ENCODE measurements around the gene POLR1G. TPM values are rescaled to one million over a fixed set of nuclear protein-coding genes. Genes with fewer than 3 reads are reported as not detected.
"Not testable (repeated sequence)": the region's sequence is repeated elsewhere in the genome, so short reads cannot be mapped to it uniquely, and the experiment has no call there.

Gene POLR1G
- total RNA-seq, 4 donors from 2014 or later, result 0.26 to 11.3 (median 3.5) TPM

DNA sequence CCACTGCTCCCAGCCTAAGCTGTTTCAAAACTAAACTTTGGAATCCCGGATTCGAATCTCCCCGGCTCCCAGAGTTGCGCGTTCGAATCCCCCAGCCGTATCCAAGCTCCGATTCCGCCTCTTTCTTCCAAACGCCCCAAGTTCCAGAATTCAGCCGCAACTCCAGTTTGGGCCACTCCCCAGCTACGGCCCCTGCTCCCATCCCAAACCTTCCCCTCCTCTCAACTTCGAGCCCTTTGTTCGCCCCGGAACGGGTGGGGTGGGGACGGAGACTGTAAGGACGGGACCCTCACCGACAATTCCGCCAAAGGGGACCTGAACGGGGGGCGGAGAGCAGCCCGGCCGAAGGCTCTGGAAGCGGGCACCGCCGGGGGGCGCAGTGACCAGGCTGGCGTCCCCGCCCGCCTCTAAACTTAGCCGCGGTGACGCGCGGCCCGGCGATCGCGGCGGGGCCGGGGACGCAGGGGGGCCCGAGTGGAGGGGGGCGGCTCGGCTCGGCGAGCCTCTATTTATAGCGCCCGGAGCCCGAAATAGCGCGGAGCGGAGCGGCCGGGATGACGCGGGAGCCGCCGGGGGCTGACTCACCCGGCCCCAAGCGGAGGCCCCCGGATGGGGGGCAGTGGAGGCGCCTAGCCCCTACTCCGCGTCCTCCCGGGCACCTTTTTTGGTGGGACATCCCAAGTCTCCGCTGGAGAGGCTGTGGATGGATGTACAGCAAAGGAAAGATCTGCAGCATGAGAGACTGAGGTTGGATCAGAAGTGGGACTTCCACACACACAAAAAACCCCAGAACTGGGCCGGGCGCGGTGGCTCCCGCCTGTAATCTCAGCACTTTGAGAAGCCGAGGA is 22.2 kb downstream of the POLR1G start:
- Histone ChIP-seq H3K36me3 (no peaks in the 10 kb centered on the region), H3K27ac (peak overlapping the region; percentile 80 to 95), H3K27me3 (no peaks in the 10 kb centered on the region), H3K4me1 (no peaks in the 10 kb centered on the region), H3K4me3 (peak overlapping the region; percentile 33 to 47), H3K9me3 (no peaks in the 10 kb centered on the region)
- TF ChIP-seq, protein P1, sequence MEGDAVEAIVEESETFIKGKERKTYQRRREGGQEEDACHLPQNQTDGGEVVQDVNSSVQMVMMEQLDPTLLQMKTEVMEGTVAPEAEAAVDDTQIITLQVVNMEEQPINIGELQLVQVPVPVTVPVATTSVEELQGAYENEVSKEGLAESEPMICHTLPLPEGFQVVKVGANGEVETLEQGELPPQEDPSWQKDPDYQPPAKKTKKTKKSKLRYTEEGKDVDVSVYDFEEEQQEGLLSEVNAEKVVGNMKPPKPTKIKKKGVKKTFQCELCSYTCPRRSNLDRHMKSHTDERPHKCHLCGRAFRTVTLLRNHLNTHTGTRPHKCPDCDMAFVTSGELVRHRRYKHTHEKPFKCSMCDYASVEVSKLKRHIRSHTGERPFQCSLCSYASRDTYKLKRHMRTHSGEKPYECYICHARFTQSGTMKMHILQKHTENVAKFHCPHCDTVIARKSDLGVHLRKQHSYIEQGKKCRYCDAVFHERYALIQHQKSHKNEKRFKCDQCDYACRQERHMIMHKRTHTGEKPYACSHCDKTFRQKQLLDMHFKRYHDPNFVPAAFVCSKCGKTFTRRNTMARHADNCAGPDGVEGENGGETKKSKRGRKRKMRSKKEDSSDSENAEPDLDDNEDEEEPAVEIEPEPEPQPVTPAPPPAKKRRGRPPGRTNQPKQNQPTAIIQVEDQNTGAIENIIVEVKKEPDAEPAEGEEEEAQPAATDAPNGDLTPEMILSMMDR (IDR thresholded peaks at IDR 0.05), result peak in 3 of 4 experiments; percentile 38 to 44 (median 44)
- TF ChIP-seq POLR2A (IDR thresholded peaks at IDR 0.05), result peak in 1 of 2 donors; percentile 44
- intact Hi-C loops (cut with DNase I; ENCODE audit: low total_unique reads), result no loop called here
- DNase-seq, result peak; percentile 52 to 70

DNA sequence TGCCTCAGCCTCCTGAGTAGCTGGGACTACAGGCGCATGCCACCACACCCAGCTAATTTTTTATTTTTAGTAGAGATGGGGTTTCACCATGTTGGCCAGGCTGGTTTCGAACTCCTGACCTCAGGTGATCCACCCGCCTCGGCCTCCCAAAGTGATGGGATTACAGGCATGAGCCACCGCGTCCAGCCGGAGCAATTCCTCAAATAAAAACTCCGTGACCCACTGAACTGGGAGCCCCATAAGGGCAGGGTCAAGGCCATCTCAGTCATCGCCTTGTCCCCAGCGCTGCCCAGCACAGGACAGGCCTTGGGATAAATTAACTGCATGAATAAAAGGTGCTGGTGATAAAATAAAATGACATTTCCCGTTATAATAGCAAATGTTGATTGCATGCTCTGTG is 23.5 kb downstream of the POLR1G start:
- H3K4me3 ChIP-seq; H3K9me3 ChIP-seq; H3K27me3 ChIP-seq; H3K36me3 ChIP-seq; H3K27ac ChIP-seq; H3K4me1 ChIP-seq; DNase-seq; intact Hi-C loops (cut with DNase I; ENCODE audit: low total_unique reads): not testable (repeated sequence)

DNA sequence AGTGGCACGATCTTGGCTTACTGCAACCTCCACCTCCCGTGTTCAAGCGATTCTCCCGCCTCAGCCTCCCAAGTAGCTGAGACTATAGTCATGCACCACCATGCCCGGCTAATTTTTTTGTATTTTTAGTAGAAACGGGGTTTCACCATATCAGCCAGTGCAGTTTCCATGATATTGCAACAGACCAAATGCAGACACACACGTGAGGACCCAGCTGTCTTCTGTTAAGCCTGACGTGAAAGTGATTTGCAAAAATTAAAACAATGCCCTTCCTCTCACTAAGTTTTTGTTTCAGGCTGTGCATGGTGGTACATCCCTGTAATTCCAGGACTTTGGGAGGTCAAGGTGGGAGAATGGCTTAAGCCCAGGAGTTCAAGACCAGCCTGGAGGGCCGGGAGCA is 24.6 kb downstream of the POLR1G start:
- H3K4me3 ChIP-seq; H3K36me3 ChIP-seq; H3K27me3 ChIP-seq; DNase-seq; H3K4me1 ChIP-seq; H3K9me3 ChIP-seq; intact Hi-C loops (cut with DNase I; ENCODE audit: low total_unique reads); H3K27ac ChIP-seq: not testable (repeated sequence)

DNA sequence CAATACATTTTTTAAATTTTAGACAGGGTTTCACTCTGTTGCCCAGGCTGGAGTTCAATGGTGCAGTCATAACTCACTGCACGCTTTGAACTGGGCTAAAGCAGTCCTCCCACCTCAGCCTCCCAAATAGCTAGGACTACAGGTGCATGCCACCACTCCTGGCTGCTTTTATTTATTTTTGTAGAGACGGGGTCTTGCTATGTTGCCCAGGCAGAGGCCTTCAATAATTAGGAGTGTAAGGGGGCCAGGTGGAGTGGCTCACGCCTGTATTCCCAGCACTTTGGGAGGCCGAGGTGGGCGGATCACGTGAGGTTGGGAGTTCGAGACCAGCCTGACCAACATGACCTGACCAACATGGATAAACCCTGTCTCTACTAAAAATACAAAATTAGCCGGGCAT is 26.1 kb downstream of the POLR1G start:
- H3K4me3 ChIP-seq; intact Hi-C loops (cut with DNase I; ENCODE audit: low total_unique reads); H3K27me3 ChIP-seq; H3K36me3 ChIP-seq; H3K27ac ChIP-seq; DNase-seq; H3K4me1 ChIP-seq; H3K9me3 ChIP-seq: not testable (repeated sequence)

DNA sequence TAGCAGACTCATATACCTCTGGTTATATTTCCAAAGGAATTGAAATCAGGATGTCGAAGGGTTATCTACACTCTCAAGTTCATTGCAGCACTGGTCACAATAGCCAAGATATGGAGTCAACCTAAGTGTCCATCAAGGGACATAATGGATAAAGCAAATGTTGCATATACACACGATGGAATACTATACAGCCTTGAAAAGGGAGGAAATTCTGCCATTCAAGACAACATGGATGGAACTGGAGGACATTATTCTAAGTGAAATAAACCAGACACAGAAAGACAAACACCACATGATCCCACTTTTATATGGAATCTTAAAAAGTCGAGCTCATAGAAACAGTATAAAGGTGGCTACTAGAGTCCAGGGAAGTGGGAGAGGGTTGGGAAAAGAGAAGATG is 30.9 kb downstream of the POLR1G start:
- no peaks in the 10 kb centered on the region for H3K4me1 ChIP-seq
- no peak for DNase-seq
- no peaks in the 10 kb centered on the region for H3K27me3 ChIP-seq
- H3K9me3 ChIP-seq, result no peaks in the 10 kb centered on the region
- no peaks in the 10 kb centered on the region for H3K36me3 ChIP-seq
- intact Hi-C loops (cut with DNase I; ENCODE audit: low total_unique reads), result no loop called here
- TF ChIP-seq, protein P1 (IDR thresholded peaks at IDR 0.05), result no peak
- no peak for TF ChIP-seq POLR2A (IDR thresholded peaks at IDR 0.05)
- no peak overlapping the region for H3K4me3 ChIP-seq
- no peak overlapping the region for H3K27ac ChIP-seq

DNA sequence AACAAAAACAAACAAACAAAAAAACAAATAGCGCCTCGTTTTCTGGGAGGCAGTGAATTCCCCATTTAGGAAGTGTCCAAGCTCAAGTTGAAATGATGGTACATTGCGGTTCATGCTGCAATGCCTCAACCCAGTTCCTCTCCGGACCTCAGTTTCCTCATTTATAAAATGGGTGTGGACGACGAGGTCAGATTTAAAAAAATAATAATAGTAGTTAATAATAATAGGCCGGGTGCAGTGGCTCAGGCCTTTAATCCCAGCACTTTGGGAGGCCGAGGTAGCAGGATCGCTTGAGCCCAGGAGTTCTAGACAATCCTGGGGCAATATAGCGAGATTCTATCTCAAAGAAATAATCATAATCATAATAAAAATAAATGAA is 32.7 kb downstream of the POLR1G start:
- no peak for DNase-seq
- Histone ChIP-seq H3K27ac (peak overlapping the region; percentile 96), H3K27me3 (no peaks in the 10 kb centered on the region), H3K4me3 (peak overlapping the region; percentile 20 to 65), H3K36me3 (no peaks in the 10 kb centered on the region), H3K9me3 (no peaks in the 10 kb centered on the region), H3K4me1 (peaks cover 0 to 6% of the 10 kb centered on the region in 2 donors)
- TF ChIP-seq, protein P1 (IDR thresholded peaks at IDR 0.05), result no peak
- no peak for TF ChIP-seq POLR2A (IDR thresholded peaks at IDR 0.05)
- intact Hi-C loops (cut with DNase I; ENCODE audit: low total_unique reads), result loop anchor here (2.0 kb wide), 1 partner anchor 40 kb away; no protein-coding TSS in a partner anchor

Data from uterus (tissue), 4 donors.